SJSA1 (cell line): ENCODE data around the gene CSH1. TPM values are rescaled to one million over a fixed set of nuclear protein-coding genes. Genes with fewer than 3 reads are reported as not detected.
"Not testable (repeated sequence)": the region's sequence is repeated elsewhere in the genome, so short reads cannot be mapped to it uniquely, and the experiment has no call there.

Source experiments
- DNase-seq, 2 experiments: peaks; one replicate each; pipeline ENCODE4 v3.0.0-alpha.2; 2015 to 2020; ENCODE audit warnings: low spot score in 2 of 2, low read depth in 1 of 2
- H3K27ac ChIP-seq: fragments of 250-450 bp; sonication (Bioruptor Pico); 2 replicates; pipeline ENCODE4 v1.5.1; 2020; ENCODE audit warnings: mild to moderate bottlenecking, moderate library complexity
- H3K27me3 ChIP-seq: fragments of 250-450 bp; sonication (Bioruptor Pico); replicated peaks from 2 replicates; pipeline ENCODE4 v1.5.1; 2020; ENCODE audit warnings: mild to moderate bottlenecking, moderate library complexity
- H3K36me3 ChIP-seq: fragments of 250-450 bp; sonication (Bioruptor Pico); 2 replicates; pipeline ENCODE4 v1.5.1; 2020; ENCODE audit warnings: mild to moderate bottlenecking
- H3K4me1 ChIP-seq: fragments of 250-450 bp; sonication (Bioruptor Pico); replicated peaks from 2 replicates; pipeline ENCODE4 v1.6.1; 2021; ENCODE audit warnings: mild to moderate bottlenecking
- H3K4me3 ChIP-seq: fragments of 250-450 bp; sonication (Bioruptor Pico); 2 replicates; pipeline ENCODE4 v1.5.1; 2020; ENCODE audit warnings: mild to moderate bottlenecking
- H3K9me3 ChIP-seq: fragments of 250-450 bp; sonication (Bioruptor Pico); replicated peaks from 2 replicates; pipeline ENCODE4 v1.5.1; 2020; ENCODE audit warnings: mild to moderate bottlenecking
- total RNA-seq: library from RNA; depleted of rRNA; stranded (reverse); fragments of >200 nt; shearing (Covaris generic); gene quantifications from 2 replicates; pipeline ENCODE4 v1.2.3, GENCODE V29; 2014

CSH1 gene
- total RNA-seq, 1 experiment from 2014 or later = not detected

GRCh38 chr17:63920779-63921178 lies 24.4 kb upstream of the CSH1 start:
- H3K27ac ChIP-seq, H3K27me3 ChIP-seq, H3K4me1 ChIP-seq, H3K9me3 ChIP-seq, DNase-seq, H3K36me3 ChIP-seq, H3K4me3 ChIP-seq: not testable (repeated sequence)

GRCh38 chr17:63920050-63920449 lies 23.7 kb upstream of the CSH1 start:
- H3K36me3 ChIP-seq, H3K27ac ChIP-seq, H3K4me3 ChIP-seq, H3K4me1 ChIP-seq, H3K27me3 ChIP-seq, DNase-seq, H3K9me3 ChIP-seq: not testable (repeated sequence)

- Histone ChIP-seq H3K27me3 (peaks cover 5% of the 10 kb centered on the region; the same call in 1 of the 2 replicates), H3K4me1 (no peaks in the 10 kb centered on the region), H3K4me3 (no peak overlapping the region), H3K36me3 (no peaks in the 10 kb centered on the region), H3K27ac (no peak overlapping the region), H3K9me3 (no peaks in the 10 kb centered on the region)
- DNase-seq = peak; percentile 54 to 69
Observed at GRCh38 chr17:63919311-63919723, 22.9 kb upstream of the CSH1 start.

GRCh38 chr17:63918789-63919305 lies 22.5 kb upstream of the CSH1 start, which contains the start of gene GH1:
GH1 (minus strand) TSS chr17:63918839; CDS start chr17:63918776, 63 bp downstream.
- not testable (repeated sequence) for H3K9me3 ChIP-seq, DNase-seq, H3K27me3 ChIP-seq, H3K27ac ChIP-seq, H3K36me3 ChIP-seq, H3K4me1 ChIP-seq, H3K4me3 ChIP-seq

GRCh38 chr17:63918305-63918704 lies 21.9 kb upstream of the CSH1 start:
- H3K27ac ChIP-seq = no peak overlapping the region
- H3K9me3 ChIP-seq = no peaks in the 10 kb centered on the region
- H3K27me3 ChIP-seq = peaks cover 5% of the 10 kb centered on the region; the same call in 1 of the 2 replicates
- DNase-seq = no peak
- H3K4me1 ChIP-seq = no peaks in the 10 kb centered on the region
- H3K4me3 ChIP-seq = no peak overlapping the region
- no peaks in the 10 kb centered on the region for H3K36me3 ChIP-seq

GRCh38 chr17:63917646-63918045 lies 21.3 kb upstream of the CSH1 start:
- Histone ChIP-seq H3K4me1 (no peaks in the 10 kb centered on the region), H3K27ac (no peak overlapping the region), H3K9me3 (no peaks in the 10 kb centered on the region), H3K4me3 (no peak overlapping the region), H3K36me3 (no peaks in the 10 kb centered on the region), H3K27me3 (peaks cover 5% of the 10 kb centered on the region; the same call in 1 of the 2 replicates)
- no peak for DNase-seq

GRCh38 chr17:63917206-63917605 lies 20.8 kb upstream of the CSH1 start:
- H3K4me3 ChIP-seq, H3K27ac ChIP-seq, DNase-seq, H3K9me3 ChIP-seq, H3K36me3 ChIP-seq, H3K4me1 ChIP-seq, H3K27me3 ChIP-seq: not testable (repeated sequence)

- H3K36me3 ChIP-seq = no peaks in the 10 kb centered on the region
- peaks cover 5% of the 10 kb centered on the region; the same call in 1 of the 2 replicates for H3K27me3 ChIP-seq
- no peaks in the 10 kb centered on the region for H3K4me1 ChIP-seq
- H3K9me3 ChIP-seq = no peaks in the 10 kb centered on the region
- no peak overlapping the region for H3K27ac ChIP-seq
- no peak for DNase-seq
- H3K4me3 ChIP-seq = no peak overlapping the region
Observed at GRCh38 chr17:63916566-63917185, 20.3 kb upstream of the CSH1 start.

GRCh38 chr17:63915753-63916152 lies 19.4 kb upstream of the CSH1 start:
- H3K4me1 ChIP-seq, H3K36me3 ChIP-seq, H3K9me3 ChIP-seq: not testable (repeated sequence)

GRCh38 chr17:63914471-63914870 lies 18.1 kb upstream of the CSH1 start:
- no peak overlapping the region for H3K27ac ChIP-seq
- H3K27me3 ChIP-seq = peaks cover 5% of the 10 kb centered on the region; the same call in 1 of the 2 replicates
- no peaks in the 10 kb centered on the region for H3K4me1 ChIP-seq
- no peak for DNase-seq
- no peak overlapping the region for H3K4me3 ChIP-seq
- no peaks in the 10 kb centered on the region for H3K9me3 ChIP-seq
- H3K36me3 ChIP-seq = no peaks in the 10 kb centered on the region

More at GRCh38 chr17:63915753-63916152, 19.4 kb upstream of the CSH1 start:
- DNase-seq, H3K27ac ChIP-seq, H3K27me3 ChIP-seq, H3K4me3 ChIP-seq: not testable (repeated sequence)

- no peak for DNase-seq
- no peak overlapping the region for H3K27ac ChIP-seq
- H3K4me3 ChIP-seq = no peak overlapping the region
- no peaks in the 10 kb centered on the region for H3K4me1 ChIP-seq
- peaks cover 12% of the 10 kb centered on the region for H3K27me3 ChIP-seq
- no peaks in the 10 kb centered on the region for H3K36me3 ChIP-seq
- H3K9me3 ChIP-seq = no peaks in the 10 kb centered on the region
Observed at GRCh38 chr17:63911657-63912100, 15.3 kb upstream of the CSH1 start.

- peaks cover 9% of the 10 kb centered on the region for H3K27me3 ChIP-seq
- no peaks in the 10 kb centered on the region for H3K9me3 ChIP-seq
- no peak for DNase-seq
- H3K4me3 ChIP-seq = no peak within 1 kb of the TSS
- no peak within 1 kb of the TSS for H3K27ac ChIP-seq
- H3K4me1 ChIP-seq = no peaks in the 10 kb centered on the region
- H3K36me3 ChIP-seq = no peaks in the 10 kb centered on the region
Observed at GRCh38 chr17:63911041-63911635, 14.8 kb upstream of the CSH1 start, which contains the start of gene CSHL1. CSHL1 (minus strand) TSS chr17:63911258; CDS start chr17:63911196, 62 bp downstream.

- Histone ChIP-seq H3K27me3 (peaks cover 7% of the 10 kb centered on the region), H3K27ac (no peak overlapping the region), H3K36me3 (no peaks in the 10 kb centered on the region), H3K4me3 (no peak overlapping the region), H3K4me1 (no peaks in the 10 kb centered on the region), H3K9me3 (no peaks in the 10 kb centered on the region)
- DNase-seq = no peak
Observed at GRCh38 chr17:63910096-63910495, 13.7 kb upstream of the CSH1 start.

GRCh38 chr17:63909586-63909985 lies 13.2 kb upstream of the CSH1 start:
- H3K9me3 ChIP-seq, H3K4me1 ChIP-seq, H3K27ac ChIP-seq, H3K4me3 ChIP-seq, H3K27me3 ChIP-seq, H3K36me3 ChIP-seq, DNase-seq: not testable (repeated sequence)
